Activated naive CD8-positive, alpha-beta T cell treated with anti-CD3 and anti-CD28 coated beads, Interleukin-2, amount 50 U/mL, for 16 hours (primary cell): ENCODE measurements around the gene ADRB2.

Experiments used
- DNase-seq: peaks from one replicate; pipeline ENCODE4 v3.0.0-alpha.2; 2020; ENCODE audit warnings: low read depth, low spot score

Gene ADRB2

DNA sequence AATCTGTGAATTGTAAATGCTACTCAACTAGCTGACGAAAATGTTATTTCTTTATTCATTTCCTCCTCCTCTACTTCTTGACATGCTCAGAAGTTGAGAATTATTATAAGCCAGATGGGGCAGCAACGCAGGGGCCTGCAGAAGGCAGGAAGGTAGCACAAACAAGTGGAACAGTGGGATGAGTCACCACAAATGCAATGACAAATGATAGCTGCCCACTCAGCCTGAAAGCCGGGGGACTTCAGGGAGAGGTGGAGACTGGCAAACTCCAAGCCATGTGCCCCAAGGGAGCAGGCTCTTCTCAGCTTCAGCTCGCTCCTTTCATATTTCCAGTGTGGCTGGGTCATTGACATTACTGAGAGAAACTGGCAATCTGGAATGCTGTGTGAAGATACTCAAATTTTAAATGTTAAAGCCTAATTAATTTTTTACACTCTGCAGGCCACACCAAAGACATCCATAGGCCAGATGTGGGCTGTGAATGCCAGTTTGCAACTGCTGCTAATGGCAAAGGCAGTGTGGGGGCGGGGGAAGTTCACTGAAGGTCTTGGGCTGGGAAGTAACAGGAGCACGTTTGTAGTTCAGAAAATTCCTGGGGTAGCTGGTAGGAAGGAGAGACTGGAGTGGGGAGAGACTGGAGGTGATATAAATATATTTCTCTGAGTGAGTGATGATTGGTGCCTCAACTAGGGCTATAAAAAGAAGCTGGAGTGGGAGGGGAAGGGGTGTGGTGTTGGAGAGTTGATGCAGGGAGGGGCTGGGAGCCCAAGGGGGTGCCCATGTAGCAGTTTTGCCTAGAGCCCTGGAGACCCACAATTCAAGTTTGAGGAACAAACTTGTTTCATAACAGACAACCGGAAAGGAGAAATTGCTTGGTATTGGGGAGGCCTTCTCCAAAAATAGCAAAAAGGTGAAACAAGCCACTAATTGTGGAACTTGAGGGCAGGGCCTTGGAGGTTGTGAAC is 20.8 kb upstream of the ADRB2 start:
- DNase-seq, result no peak

DNA sequence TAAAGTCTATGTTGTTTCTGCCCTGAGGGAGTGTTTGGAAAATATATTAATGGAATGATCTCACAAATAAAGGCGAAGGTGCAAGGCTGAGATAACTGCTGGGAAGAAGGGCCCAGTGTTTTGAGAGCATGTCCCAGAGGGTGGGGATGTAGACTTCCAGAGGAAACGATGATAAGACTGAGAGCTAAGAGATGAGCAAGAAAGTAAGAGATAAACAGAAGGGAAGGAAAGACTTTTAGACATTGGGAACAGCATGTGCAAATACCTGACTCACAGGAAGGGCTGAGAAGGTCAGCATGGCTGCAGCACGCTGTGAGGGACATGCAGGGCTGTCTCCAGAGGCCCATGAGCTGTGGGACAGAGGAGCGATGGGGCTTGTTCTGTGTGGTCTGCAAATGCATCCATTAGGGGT is 19.9 kb upstream of the ADRB2 start:
- DNase-seq, result no peak

DNA sequence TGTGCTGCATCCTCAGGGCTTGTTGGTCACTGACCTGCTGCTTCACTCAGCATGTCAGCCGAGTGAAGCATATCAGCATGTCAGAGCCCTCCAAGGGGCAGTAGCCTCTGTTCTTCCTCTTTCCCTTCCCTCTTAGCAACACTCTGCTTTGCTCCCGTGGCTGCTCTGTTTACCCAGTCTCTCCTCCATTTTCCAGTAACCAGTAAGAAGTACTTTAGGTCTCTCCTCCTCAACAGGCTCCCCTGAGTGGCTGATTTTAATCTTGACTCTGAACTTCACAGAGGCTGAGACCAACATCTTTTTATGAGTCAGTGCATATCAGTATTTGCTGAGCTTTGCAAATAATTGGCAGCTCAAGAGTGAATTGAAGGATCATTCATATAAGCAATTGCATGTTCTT is 18.6 kb upstream of the ADRB2 start:
- DNase-seq, result no peak

DNA sequence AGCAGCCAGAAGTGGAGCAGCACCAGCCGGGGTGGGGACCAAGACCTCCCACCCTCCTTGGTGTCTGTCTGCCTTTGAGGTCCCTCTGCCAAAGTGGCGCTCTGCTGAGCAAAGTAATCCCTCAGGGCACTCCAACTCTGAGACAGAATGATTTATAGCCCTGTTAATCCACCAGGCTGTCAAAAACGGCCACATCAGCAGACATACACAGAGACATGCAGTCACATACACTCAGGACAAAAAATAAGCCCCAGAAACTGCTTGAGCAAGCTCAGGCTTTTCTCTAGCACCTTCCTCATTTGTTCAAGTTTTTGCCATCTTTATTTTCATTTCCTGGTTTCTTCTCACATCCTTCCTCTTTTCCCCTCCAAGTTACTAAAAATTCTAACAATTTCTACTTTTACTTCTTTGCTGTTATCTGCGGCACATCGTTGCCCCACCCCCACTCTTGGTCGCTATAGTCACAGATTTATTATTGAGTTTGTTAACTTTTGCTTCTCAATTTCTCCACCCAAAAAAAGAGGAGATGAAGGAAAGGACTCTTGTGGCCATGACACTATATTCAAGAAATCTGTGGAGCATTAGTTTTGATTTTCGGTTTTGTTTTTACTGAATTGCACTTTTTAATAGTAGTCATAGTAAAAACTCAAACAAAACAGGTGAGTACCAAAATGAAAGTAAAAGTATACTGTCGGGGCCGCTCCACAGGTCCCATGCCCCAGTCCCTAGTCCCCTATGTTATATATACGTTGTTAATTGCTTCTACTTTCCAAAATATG is 17.4 kb upstream of the ADRB2 start:
- no peak for DNase-seq

DNA sequence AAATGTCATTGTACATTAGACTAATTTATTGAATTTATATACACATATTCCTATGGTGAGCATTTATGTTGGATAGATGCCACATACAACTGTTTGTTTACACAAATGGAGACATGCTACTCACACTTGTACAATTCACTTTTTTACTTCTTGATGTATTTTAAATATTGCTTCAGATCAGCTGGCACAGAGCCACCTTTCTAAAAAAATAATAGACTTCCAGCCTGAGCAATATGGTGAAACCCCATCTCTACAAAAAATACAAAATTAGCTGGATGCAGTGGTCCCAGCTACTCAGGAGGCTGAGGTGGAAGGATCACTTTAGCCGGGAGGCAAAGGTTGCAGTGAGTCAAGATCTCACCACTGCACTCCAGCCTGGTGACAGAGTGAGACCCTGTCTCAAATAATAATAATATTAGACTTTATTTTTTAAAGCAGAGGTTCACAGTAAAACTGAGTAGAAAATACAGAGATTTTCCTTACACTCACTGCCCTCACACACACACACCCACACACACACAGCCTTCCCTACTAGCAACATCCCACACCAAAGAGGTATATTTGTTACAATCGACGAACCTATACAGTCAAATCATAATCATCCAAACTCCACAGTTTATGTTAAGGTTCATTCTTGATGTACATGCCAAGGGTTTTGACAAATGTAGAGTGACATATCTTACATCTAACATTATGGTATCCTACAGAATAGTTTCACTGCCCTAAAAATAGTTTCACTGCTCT is 16.5 kb upstream of the ADRB2 start:
- no peak for DNase-seq

DNA sequence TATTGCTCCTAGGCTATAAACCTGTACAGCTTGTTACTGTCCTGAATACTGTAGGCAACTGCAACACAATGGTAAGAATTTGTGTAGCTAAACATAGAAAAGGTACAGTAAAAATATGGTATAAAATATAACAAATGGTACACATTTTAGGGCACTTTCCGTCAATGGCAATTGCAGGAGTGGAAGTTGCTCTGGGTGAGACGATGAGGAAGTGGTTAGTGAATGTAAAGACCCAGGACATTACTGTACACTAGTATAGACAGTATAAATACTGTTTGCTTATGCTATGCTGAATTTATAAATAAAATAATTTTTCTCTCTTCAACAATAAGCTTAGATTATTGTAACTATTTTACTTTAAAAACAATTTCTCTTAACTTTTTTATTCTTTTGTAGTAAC is 15.6 kb upstream of the ADRB2 start:
- DNase-seq, result no peak

DNA sequence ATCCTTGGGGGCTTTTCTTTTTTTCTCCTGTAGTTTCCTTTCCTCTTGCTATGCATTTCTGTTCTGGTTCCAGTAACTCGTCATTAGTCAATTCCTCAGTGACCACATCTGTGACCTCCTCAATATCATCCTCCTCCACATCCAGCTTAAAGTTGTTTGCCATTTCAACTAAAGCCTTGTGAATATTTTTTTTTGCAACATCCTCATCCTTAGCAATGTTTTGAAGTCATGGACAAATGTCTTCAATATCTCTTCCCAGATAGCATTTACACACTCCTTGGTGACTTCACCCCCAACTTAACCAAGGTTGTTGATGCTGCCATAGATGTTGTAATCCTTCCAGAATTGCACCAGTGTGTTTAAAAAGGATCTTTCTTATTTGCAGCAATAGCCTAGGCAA is 14.7 kb upstream of the ADRB2 start:
- DNase-seq, result no peak

DNA sequence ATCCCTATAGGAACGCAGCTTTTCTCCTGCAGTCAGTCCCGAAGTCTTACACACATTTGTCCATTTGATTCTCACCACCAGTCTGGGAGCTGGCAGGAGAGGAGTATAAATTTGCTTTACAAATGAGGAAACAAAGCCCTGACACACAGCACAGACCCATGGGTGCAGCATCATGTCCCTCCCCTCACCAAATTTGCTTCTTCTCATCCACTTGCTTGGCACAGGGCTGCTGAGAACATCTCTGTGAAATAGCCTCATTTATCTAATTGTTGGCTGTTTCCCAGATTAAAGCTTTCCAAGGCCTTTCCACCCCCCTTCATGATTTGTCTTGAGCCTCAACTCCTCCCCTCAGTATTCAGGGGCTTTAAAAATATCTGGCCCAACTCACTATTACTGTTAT is 11.3 kb upstream of the ADRB2 start:
- no peak for DNase-seq

DNA sequence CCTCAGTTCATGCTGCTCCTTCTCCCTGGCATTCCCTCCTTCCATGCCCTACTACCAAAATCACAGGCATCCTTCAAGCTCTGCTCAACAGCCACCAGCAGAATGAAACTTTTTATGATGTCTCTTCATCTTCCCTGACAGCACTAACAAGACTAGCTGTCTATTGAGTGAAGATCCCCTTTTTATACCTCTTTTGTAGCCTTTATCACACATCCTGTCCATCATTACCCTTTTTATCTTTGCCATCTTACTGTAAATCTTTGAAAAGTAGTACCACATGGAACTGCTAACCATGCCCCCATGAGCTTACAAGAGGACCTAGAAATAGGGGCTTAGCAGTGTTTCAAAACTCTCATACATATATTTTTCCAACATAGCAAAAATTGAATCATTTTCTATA is 10.8 kb upstream of the ADRB2 start:
- no peak for DNase-seq

DNA sequence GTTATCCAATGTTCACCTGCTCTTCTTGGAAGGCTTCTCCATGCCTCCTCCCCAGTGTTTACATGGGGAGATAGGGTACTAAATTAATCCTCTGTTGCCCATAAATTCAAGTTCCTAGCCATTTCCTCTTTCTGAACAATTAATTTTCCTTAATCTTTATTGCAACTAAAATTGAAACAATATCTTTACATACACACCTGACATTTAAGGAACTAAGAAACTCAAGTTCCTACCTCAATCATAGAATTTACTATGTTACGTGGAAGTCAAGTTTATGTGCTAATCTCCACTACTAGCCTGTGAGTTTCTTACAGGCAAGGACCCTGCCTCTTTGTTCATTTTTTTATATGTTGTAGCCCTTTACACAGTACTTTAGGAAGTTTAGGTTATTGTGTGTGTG is 10.1 kb upstream of the ADRB2 start:
- DNase-seq, result no peak

DNA sequence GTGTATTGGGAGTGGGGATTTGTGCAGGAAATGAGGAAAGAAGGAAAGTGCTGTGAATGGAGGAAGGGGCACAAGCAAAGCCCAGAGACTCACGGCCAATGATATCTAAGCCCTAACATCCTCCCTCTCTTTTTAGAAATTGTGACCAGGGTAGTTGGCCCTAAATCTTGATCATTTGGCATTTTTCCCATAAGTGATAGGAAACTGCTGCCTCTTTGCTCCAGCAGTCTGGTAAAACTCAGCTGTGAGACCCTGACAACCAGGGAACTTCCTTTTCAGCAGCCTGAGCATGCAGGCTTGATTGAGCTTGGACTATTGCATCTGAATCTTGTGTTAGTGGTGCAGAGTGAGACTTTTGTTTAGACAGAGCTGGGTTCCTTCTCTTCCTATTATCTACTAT is 9.6 kb upstream of the ADRB2 start:
- no peak for DNase-seq

DNA sequence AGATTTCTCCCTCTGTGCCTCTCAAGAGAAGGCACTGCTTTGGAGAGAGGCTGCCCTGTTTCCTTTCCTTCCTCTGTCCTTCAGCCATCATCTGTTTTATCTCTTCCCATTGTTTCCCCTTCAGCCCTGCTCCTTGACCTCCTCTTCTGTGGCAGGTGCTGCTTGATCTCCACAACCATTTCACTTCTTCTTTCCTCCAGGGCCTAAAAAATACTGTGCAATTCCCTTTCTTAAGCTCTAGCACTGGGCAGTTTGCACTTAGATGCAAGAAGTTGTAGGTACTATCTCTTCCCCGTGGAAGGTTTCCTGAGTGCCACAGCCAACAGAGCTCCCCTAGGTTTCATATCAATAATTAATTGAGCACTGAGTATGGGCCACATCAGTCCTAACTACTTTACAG is 8.8 kb upstream of the ADRB2 start:
- DNase-seq, result no peak

DNA sequence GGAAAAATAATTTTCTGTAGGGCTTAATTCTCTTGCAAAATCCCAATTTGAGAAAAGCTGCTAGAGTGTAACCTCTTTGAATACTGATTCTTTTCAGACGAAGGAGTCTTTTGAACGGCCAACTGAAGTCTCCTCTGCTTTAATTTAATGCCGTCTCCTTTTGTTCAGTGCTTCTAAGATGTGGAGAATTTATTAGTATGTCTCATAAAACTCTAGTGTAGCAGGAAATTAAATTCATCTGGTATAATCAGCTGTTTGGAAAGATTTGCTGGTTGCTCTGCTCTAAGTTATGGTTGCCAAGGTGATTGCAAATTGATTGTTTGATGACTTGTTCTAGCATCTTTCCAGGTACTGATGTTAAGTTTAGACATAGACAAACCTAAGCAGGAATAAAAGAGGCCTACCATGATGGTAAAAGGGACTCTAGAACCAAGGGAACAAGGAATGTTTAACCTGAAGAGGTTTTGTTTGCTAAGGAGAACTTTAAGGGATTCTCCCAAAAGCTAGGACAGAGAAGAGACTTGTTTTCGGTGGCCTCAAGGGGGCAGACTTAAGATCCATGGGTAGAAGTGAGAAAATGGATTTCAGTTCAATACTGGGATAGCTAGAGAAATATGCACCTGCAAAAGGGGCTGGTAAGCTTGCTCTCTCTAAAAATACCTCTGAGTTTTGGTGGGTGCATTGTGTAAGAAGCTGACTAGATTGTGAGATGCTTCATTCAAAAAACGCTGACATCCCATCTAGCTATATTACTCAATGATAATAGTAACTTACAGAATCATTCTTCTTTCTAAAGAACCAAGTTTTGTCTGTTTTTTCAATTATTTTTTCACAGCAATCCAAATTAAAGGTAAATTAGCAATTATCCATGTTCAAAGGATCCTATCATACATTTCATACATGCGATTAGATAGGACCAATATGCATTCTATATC is 5.7 kb upstream of the ADRB2 start:
- no peak for DNase-seq

DNA sequence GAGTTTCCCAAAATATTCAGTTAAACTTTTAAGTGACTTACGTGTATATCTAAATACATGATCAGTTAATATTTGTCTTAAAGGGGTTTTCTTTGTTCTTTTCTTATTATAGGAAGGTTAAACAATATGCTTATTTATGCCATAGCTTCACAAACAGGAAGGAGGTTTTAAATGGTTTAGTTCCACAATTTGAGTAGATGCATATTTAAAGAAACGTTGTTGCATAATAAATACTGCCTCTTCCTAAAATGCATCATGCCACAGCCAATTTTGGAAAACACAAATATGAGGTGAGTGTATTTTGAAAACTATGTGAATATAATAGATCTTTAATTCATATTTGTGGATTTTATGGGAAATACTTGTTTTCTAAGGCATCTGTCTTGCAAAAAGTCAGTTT is 2.5 kb upstream of the ADRB2 start:
- no peak for DNase-seq

DNA sequence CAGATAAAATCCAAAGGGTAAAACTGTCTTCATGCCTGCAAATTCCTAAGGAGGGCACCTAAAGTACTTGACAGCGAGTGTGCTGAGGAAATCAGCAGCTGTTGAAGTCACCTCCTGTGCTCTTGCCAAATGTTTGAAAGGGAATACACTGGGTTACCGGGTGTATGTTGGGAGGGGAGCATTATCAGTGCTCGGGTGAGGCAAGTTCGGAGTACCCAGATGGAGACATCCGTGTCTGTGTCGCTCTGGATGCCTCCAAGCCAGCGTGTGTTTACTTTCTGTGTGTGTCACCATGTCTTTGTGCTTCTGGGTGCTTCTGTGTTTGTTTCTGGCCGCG is 727 bp upstream of the ADRB2 start:
- no peak for DNase-seq

DNA sequence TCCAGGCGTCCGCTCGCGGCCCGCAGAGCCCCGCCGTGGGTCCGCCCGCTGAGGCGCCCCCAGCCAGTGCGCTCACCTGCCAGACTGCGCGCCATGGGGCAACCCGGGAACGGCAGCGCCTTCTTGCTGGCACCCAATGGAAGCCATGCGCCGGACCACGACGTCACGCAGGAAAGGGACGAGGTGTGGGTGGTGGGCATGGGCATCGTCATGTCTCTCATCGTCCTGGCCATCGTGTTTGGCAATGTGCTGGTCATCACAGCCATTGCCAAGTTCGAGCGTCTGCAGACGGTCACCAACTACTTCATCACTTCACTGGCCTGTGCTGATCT is 294 bp downstream of the ADRB2 start:
- DNase-seq, result no peak

DNA sequence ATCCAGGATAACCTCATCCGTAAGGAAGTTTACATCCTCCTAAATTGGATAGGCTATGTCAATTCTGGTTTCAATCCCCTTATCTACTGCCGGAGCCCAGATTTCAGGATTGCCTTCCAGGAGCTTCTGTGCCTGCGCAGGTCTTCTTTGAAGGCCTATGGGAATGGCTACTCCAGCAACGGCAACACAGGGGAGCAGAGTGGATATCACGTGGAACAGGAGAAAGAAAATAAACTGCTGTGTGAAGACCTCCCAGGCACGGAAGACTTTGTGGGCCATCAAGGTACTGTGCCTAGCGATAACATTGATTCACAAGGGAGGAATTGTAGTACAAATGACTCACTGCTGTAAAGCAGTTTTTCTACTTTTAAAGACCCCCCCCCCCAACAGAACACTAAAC is 1.3 kb downstream of the ADRB2 start:
- no peak for DNase-seq

DNA sequence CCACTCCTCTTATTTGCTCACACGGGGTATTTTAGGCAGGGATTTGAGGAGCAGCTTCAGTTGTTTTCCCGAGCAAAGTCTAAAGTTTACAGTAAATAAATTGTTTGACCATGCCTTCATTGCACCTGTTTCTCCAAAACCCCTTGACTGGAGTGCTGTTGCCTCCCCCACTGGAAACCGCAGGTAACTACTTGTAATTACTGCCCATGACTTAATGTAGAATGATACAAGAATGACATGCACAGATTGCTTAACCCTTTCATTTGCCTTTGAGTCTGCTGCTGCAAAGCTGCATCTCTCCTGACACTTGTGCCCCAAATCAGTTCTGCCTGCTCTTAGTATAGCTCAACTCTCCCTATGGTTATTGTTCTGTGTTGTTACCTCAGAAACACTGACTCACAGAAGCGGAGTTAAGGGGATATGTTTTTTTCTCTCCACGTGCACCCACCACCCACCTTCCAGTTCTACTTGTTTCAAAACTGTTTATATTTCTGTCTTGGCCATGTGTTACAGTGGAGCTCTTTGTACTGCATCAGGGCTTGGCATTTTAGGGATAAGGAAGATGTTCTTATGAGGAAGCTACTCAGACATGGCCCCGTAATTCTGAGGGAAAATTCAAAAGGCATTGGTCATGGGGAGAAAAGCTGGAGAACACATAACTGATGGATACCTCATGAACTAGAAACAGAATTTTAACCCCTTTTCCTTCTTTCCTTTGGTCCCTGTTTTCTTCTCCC is 2.3 kb downstream of the ADRB2 start:
- no peak for DNase-seq

DNA sequence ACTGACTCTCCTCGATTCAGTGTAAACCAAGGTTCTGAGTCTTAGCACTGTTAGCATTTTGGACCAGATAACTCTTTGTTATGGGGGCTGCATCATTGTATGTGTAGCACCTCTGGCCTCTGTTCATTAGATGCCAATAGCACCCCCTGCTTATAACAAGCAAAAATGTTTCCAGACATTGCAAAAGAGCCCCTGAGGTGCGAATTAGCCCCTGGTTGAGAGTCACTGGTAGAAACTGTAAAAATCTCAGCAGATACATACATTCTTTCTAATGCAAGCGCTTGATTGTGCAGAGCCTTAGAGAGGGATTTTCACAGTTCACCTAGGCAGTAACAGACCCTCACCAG is 2.8 kb downstream of the ADRB2 start:
- no peak for DNase-seq

DNA sequence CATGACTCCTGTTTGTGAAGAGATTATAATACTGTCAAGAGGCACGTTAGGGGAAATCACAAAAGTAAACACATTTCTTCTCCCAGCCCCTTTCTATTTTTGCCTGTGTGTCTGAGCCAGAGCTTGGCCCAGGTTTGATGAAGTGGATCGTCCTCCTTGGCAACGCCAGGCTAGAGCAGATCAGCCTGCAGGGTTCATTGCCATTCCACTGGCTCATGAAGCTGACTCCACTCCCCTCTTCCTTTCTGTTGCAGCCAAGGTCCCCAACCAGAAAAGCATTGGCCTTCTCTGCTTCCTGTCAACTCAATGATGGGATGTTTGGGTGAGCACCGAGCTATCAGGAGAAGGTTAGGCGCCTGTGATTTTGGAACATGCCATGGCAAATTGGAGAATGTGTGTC is 3.3 kb downstream of the ADRB2 start:
- DNase-seq, result no peak

DNA sequence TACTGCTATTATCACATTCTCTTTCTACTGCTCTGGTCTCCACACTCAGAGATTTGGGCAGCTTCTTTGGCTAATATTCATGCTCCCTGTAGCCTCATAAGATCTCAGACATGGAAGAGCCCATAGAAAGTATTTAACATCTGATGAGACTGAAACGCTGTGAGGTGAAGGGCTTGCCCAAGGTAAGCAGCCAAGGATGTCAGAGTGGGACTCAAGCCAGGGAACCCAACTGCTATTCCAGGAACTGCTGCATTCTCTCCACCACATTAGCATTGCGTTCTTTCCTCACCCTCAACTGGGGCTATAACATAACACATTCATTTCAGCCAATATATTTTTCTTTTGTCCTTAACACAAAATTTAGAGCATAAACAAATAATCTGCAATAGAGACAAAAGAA is 3.8 kb downstream of the ADRB2 start:
- DNase-seq, result no peak
